ENCODE results near the gene EPN1. TPM values are rescaled to one million over a fixed set of nuclear protein-coding genes. Genes with fewer than 3 reads are reported as not detected.
A peak's percentile ranks its signal among the peaks of the same experiment; 100 is the strongest.

EPN1 gene
- total and polyA plus RNA-seq, 9 of the 15 experiments (the other 6 are each of a cell fraction or from before 2014, with no cell fraction given), result 0.08 to 138 (median 12.7) TPM

- TF ChIP-seq COPS2 (conservative IDR thresholded peaks at IDR 0.05) (no peak), DPF2 (IDR thresholded peaks at IDR 0.05) (no peak), FOXM1 (IDR thresholded peaks at IDR 0.05; ENCODE audit: low read depth) (no peak), FOXM1 (CRISPR knock-in tag; IDR thresholded peaks at IDR 0.05; ENCODE audit: low read depth) (no peak), ZFP36 (IDR thresholded peaks at IDR 0.05; ENCODE audit: low read depth, low read length, partially characterized antibody) (no peak), THAP12 (CRISPR knock-in tag; IDR thresholded peaks at IDR 0.05) (no peak), KDM4B (IDR thresholded peaks at IDR 0.05; ENCODE audit: borderline replicate concordance in 2 of 2, low read depth in 1 of 2) (peak in 1 of 2 experiments; percentile 98; a peak in 2 of 4 replicates), SRSF1 (IDR thresholded peaks at IDR 0.05; ENCODE audit: low read depth, low read length) (no peak), BCLAF1 (IDR thresholded peaks at IDR 0.05; ENCODE audit: borderline replicate concordance in 1 of 2, control insufficient read depth in 1 of 2, low read depth in 2 of 2, low read length in 1 of 2) (0 out of 4 replicates have a peak, but pooled peaks of 1 of the 2 experiments have one; percentile 46), ZNF583 (CRISPR knock-in tag; IDR thresholded peaks at IDR 0.05) (no peak), VEZF1 (CRISPR knock-in tag; IDR thresholded peaks at IDR 0.05) (peak; percentile 95), GATAD2B (IDR thresholded peaks at IDR 0.05; ENCODE audit: borderline replicate concordance) (peak; percentile 98), ZSCAN29 (IDR thresholded peaks at IDR 0.05) (no peak; the same call in 1 of the 2 replicates), ZSCAN32 (CRISPR knock-in tag; IDR thresholded peaks at IDR 0.05) (no peak), SRSF9 (IDR thresholded peaks at IDR 0.05; ENCODE audit: borderline replicate concordance, low read depth, low read length) (no peak), TRIM24 (IDR thresholded peaks at IDR 0.05) (0 out of 4 replicates have a peak, but pooled peaks of 1 of the 2 experiments have one; percentile 22), IFI16 (CRISPR knock-in tag; IDR thresholded peaks at IDR 0.05) (no peak), ZC3H8 (IDR thresholded peaks at IDR 0.05) (no peak)
- TF ChIP-seq, protein P1, sequence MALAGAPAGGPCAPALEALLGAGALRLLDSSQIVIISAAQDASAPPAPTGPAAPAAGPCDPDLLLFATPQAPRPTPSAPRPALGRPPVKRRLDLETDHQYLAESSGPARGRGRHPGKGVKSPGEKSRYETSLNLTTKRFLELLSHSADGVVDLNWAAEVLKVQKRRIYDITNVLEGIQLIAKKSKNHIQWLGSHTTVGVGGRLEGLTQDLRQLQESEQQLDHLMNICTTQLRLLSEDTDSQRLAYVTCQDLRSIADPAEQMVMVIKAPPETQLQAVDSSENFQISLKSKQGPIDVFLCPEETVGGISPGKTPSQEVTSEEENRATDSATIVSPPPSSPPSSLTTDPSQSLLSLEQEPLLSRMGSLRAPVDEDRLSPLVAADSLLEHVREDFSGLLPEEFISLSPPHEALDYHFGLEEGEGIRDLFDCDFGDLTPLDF (CRISPR knock-in tag; IDR thresholded peaks at IDR 0.05), result no peak
- TF ChIP-seq, protein P2, sequence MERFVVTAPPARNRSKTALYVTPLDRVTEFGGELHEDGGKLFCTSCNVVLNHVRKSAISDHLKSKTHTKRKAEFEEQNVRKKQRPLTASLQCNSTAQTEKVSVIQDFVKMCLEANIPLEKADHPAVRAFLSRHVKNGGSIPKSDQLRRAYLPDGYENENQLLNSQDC (CRISPR knock-in tag; IDR thresholded peaks at IDR 0.05), result no peak
Observed at GRCh38 chr19:55674841-55675660, at the start of gene EPN1 (continued).
